ENCODE results near the gene FAM90A26.
"Not testable (repeated sequence)": the region's sequence is repeated elsewhere in the genome, so short reads cannot be mapped to it uniquely, and the experiment has no call there.

Gene FAM90A26

GRCh38 chr4:9158392-9158791 is 11.8 kb upstream of the FAM90A26 start:
- peak; percentile 26 for DNase-seq (ENCODE audit: low read depth, low spot score)

- DNase-seq (ENCODE audit: low read depth, low spot score) = not testable (repeated sequence)
Measured at GRCh38 chr4:9160046-9160445, 10.2 kb upstream of the FAM90A26 start.

DNA sequence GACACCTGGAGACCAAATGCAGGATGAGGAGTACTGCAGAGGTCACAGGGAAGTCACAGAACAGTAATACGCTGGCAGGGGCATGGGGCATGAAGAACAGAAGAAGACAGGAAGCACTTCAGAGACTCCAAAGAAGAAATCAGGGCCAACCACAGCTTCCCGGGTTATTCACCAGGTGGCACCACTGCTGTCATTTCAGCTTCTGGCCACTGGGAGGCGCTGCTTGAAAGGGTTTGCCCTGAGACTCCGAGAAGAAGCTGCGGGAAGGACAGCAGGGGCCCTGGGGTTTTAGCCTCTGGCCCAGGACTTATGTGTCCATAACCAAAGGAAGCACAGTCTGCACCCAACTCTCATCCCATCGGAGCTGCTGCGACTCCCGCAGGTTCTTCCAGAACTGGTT is 4.2 kb upstream of the FAM90A26 start:
- DNase-seq (ENCODE audit: low read depth, low spot score) = not testable (repeated sequence)

DNA sequence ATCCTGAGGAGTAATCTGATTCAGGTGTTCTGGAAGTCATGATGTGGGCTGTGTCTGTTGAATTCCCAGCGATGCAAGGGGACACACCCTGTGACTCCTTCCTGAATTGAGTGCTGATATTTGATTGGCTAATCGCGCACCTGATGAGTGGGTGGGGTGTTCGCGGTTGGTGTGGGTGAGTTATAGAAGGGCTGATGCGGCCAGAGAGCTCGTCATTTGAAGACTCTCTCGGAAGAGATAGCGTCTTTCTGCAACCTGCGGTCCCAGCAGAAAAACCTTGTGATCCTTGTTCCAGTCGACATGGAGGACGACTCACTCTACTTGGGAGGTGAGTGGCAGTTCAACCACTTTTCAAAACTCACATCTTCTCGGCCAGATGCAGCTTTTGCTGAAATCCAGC is 40.1 kb downstream of the FAM90A26 start, which contains the start of gene USP17L10:
Gene USP17L10, plus strand, starts transcription at position 301 of the 400 bp plus-strand sequence. Its CDS starts 0 bp downstream, at position 301.
- DNase-seq (ENCODE audit: low read depth, low spot score) = not testable (repeated sequence)

- not testable (repeated sequence) for DNase-seq (ENCODE audit: low read depth, low spot score)
Measured at GRCh38 chr4:9214701-9215100, 44.5 kb downstream of the FAM90A26 start.

- not testable (repeated sequence) for DNase-seq (ENCODE audit: low read depth, low spot score)
Measured at GRCh38 chr4:9215105-9215504, 44.9 kb downstream of the FAM90A26 start, which contains the start of gene USP17L11. TSS of gene USP17L11 (plus strand) at chr4:9215405. CDS start at chr4:9215405, 0 bp downstream.

DNA sequence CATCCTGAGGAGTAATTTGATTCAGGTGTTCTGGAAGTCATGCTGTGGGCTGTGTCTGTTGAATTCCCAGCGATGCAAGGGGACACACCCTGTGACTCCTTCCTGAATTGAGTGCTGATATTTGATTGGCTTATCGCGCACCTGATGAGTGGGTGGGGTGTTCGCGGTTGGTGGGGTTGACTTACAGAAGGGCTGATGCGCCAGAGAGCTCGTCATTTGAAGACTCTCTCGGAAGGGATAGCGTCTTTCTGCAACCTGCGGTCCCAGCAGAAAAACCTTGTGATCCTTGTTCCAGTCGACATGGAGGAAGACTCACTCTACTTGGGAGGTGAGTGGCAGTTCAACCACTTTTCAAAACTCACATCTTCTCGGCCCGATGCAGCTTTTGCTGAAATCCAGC is 49.6 kb downstream of the FAM90A26 start, which contains the start of gene USP17L12:
Gene USP17L12, plus strand, starts transcription at position 301 of the 400 bp plus-strand sequence. Its CDS starts 0 bp downstream, at position 301.
- not testable (repeated sequence) for DNase-seq (ENCODE audit: low read depth, low spot score)

DNA sequence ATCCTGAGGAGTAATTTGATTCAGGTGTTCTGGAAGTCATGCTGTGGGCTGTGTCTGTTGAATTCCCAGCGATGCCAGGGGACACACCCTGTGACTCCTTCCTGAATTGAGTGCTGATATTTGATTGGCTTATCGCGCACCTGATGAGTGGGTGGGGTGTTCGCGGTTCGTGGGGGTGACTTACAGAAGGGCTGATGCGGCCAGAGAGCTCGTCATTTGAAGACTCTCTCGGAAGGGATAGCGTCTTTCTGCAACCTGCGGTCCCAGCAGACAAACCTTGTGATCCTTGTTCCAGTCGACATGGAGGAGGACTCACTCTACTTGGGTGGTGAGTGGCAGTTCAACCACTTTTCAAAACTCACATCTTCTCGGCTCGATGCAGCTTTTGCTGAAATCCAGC is 54.4 kb downstream of the FAM90A26 start, which contains the start of gene USP17L13:
Gene USP17L13, plus strand, starts transcription at position 301 of the 400 bp plus-strand sequence. Its CDS starts 0 bp downstream, at position 301.
- not testable (repeated sequence) for DNase-seq (ENCODE audit: low read depth, low spot score)
